ENCODE data around the gene SERPINA6. TPM values are rescaled to one million over a fixed set of nuclear protein-coding genes. Genes with fewer than 3 reads are reported as not detected.
"Not testable (repeated sequence)": the region's sequence is repeated elsewhere in the genome, so short reads cannot be mapped to it uniquely, and the experiment has no call there.

SERPINA6 gene
- total and polyA plus RNA-seq, 8 donors, result 0.08 to 0.28 (median 0.14) TPM; not detected in 4

DNA sequence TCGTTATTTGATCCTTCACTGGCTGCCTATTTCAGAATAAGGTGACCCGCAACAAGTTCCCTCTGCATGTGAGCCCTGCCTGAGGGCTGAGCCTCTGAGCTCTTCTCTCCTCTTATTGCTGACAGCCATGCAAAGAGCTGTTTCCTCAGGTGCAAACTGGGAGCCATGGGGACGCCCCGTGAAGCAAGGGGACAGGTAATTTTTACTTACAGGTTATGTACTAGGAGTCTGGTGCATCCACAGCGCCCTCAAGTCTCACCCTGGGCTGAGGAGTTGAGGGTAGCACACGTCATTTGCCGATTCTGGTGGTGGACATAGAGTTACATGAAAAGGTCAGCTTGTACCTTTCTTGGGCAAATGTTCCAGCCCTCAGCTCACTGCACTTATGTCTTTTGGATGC, 26.1 kb upstream of the SERPINA6 start:
- DNase-seq (no peak), ATAC-seq (no peak)
- Histone ChIP-seq H3K9me3 (no peaks in the 10 kb centered on the region), H3K4me1 (no peaks in the 10 kb centered on the region), H3K27me3 (peaks cover 0 to 21% of the 10 kb centered on the region in 2 donors), H3K4me3 (no peak overlapping the region), H3K27ac (no peak overlapping the region), H3K36me3 (no peaks in the 10 kb centered on the region)
- no peak for TF ChIP-seq CTCF (IDR thresholded peaks at IDR 0.05)
- intact Hi-C loops (cut with DNase I), result no loop called here

DNA sequence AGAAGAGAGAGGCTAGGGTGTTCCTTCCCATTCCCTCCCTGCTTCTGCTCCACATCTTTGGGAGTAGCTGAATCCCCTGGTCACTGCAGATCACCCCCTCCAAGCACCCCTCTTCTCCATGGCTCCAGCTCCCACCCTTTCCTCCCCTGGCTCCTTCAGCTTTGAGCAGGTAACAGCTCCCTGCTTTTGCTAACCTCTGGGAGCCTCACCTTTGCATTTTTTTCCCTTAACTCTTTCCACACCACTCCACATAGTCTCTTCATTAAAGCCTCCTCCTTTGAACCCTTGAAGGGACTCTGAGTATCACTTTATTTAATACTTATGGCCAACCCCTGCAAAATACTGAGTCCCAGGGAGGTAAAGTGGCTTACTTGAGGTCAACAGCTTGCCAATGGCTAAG, 25.7 kb upstream of the SERPINA6 start:
- H3K4me1 ChIP-seq, result no peaks in the 10 kb centered on the region

GRCh38 chr14:94346841-94347240, 23.7 kb upstream of the SERPINA6 start:
- Histone ChIP-seq H3K27me3 (peaks cover 0 to 12% of the 10 kb centered on the region in 2 donors), H3K4me1 (peaks cover 4 to 10% of the 10 kb centered on the region in 2 donors), H3K9me3 (no peaks in the 10 kb centered on the region), H3K4me3 (no peak overlapping the region), H3K27ac (no peak overlapping the region), H3K36me3 (no peaks in the 10 kb centered on the region)
- intact Hi-C loops (cut with DNase I), result no loop called here
- no peak for TF ChIP-seq CTCF (IDR thresholded peaks at IDR 0.05)
- ATAC-seq (no peak), DNase-seq (no peak)

More for the DNA sequence above, 25.7 kb upstream of the SERPINA6 start:
- Histone ChIP-seq H3K36me3 (no peaks in the 10 kb centered on the region), H3K27ac (no peak overlapping the region), H3K4me3 (no peak overlapping the region), H3K27me3 (peaks cover 0 to 16% of the 10 kb centered on the region in 2 donors), H3K9me3 (no peaks in the 10 kb centered on the region)
- intact Hi-C loops (cut with DNase I), result no loop called here
- no peak for TF ChIP-seq CTCF (IDR thresholded peaks at IDR 0.05)
- DNase-seq, result no peak
- no peak for ATAC-seq

DNA sequence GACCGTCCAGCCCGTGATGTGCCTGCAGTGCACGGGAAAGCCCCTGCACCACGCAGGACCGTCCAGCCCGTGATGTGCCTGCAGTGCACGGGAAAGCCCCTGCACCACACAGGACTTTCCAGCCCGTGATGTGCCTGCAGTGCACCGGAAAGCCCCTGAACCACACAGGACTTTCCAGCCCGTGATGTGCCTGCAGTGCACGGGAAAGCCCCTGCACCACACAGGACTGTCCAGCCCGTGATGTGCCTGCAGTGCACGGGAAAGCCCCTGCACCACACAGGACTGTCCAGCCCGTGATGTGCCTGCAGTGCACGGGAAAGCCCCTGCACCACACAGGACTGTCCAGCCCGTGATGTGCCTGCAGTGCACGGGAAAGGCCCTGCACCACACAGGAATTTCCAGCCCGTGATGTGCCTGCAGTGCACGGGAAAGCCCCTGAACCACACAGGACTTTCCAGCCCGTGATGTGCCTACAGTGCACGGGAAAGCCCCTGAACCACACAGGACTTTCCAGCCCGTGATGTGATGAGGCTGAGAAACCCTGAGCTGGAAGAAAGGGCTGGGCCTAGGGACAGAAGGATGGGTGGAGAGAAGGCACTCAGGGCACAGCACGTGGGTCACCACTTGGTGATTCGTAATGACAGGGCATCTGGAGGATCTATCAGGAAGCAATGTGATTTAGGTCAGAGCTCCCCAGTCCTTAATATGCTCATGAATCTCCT, 23.1 kb upstream of the SERPINA6 start:
- H3K27ac ChIP-seq; H3K9me3 ChIP-seq; intact Hi-C loops (cut with DNase I); ATAC-seq; H3K36me3 ChIP-seq; H3K4me3 ChIP-seq; DNase-seq: not testable (repeated sequence)
- H3K4me1 ChIP-seq, result peaks cover 4 to 14% of the 10 kb centered on the region in 2 donors
- H3K27me3 ChIP-seq, result peaks cover 0 to 12% of the 10 kb centered on the region in 2 donors

DNA sequence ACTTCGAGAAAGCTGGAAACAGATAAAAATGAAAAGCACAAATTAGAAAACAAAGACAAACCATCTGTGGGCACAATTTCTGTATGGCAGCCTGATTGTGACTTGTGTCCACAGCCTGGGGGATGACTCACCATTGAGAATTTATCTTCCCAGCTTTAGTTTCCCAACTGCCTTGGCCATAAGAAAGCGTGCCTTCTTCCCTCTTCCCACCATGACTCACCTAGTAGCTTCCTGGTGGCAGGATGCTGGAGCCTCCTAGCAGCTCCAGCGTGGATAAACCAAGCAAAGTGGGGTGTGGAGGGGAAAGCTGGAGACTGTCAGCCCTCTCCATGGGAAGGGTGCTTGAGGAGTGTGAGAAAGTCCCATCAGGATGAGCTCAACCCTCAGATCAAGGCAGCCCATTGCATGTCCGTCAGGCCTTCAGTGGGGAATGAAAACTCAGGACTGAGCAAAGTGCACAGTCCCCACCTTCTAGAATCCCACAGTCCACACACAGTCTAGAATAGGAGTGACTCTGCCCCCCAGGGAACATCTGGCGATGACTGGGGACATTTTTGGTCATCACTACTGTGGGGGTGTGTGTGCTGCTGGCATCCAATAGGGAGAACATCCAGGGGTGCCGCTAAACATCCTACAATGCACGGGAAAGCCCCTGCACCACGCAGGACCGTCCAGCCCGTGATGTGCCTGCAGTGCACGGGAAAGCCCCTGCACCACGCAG, 22.4 kb upstream of the SERPINA6 start:
- Histone ChIP-seq H3K36me3 (no peaks in the 10 kb centered on the region), H3K4me1 (peaks cover 4 to 14% of the 10 kb centered on the region in 2 donors), H3K27me3 (peaks cover 0 to 12% of the 10 kb centered on the region in 2 donors), H3K9me3 (no peaks in the 10 kb centered on the region), H3K27ac (no peak overlapping the region), H3K4me3 (no peak overlapping the region)
- intact Hi-C loops (cut with DNase I), result no loop called here
- TF ChIP-seq CTCF (IDR thresholded peaks at IDR 0.05), result no peak
- DNase-seq (no peak), ATAC-seq (no peak)
